Hepatocyte (in vitro differentiated cells): Measurements from ENCODE around the gene XYLT1. TPM values are rescaled to one million over a fixed set of nuclear protein-coding genes. Genes with fewer than 3 reads are reported as not detected.

ENCODE experiments used
- DNase-seq: peaks from one replicate; pipeline ENCODE4 v3.0.0-alpha.2; 2016; ENCODE audit warnings: low spot score
- H2AFZ ChIP-seq: fragments of 200-600 bp; sonication (generic); 2 replicates; pipeline ENCODE4 v1.6.0; 2016; ENCODE audit warnings: antibody characterized with exemption, mild to moderate bottlenecking
- H3K27ac ChIP-seq: fragments of 200-600 bp; sonication (generic); 2 replicates; pipeline ENCODE4 v1.5.1; 2016; ENCODE audit warnings: mild to moderate bottlenecking
- H3K27me3 ChIP-seq: fragments of 200-600 bp; sonication (generic); 2 replicates; pipeline ENCODE4 v1.6.1; 2016
- H3K36me3 ChIP-seq: fragments of 200-600 bp; sonication (generic); replicated peaks from 2 replicates; pipeline ENCODE4 v1.5.1; 2016; ENCODE audit warnings: low read depth; ENCODE audit not compliant: insufficient read depth
- H3K4me1 ChIP-seq: fragments of 200-600 bp; sonication (generic); 2 replicates; pipeline ENCODE4 v1.5.1; 2016; ENCODE audit warnings: mild to moderate bottlenecking, moderate library complexity; ENCODE audit not compliant: insufficient read depth
- H3K4me2 ChIP-seq: fragments of 200-600 bp; sonication (generic); 2 replicates; pipeline ENCODE4 v1.6.0; 2016
- H3K4me3 ChIP-seq: fragments of 200-600 bp; sonication (generic); 2 replicates; pipeline ENCODE4 v1.5.1; 2016; ENCODE audit warnings: mild to moderate bottlenecking
- H3K79me2 ChIP-seq: fragments of 200-600 bp; sonication (generic); 2 replicates; pipeline ENCODE4 v1.6.0; 2017; ENCODE audit warnings: mild to moderate bottlenecking
- H3K9me2 ChIP-seq: fragments of 200-600 bp; sonication (generic); replicated peaks from 2 replicates; pipeline ENCODE4 v1.6.0; 2017; ENCODE audit warnings: mild to moderate bottlenecking; ENCODE audit not compliant: insufficient read depth
- H3K9me3 ChIP-seq: fragments of 200-600 bp; sonication (generic); 2 replicates; pipeline ENCODE4 v1.5.1; 2016; ENCODE audit warnings: low read depth, mild to moderate bottlenecking
- H4K20me1 ChIP-seq: fragments of 200-600 bp; sonication (generic); 2 replicates; pipeline ENCODE4 v1.6.0; 2016; ENCODE audit warnings: mild to moderate bottlenecking; ENCODE audit not compliant: insufficient read depth, poor library complexity, severe bottlenecking
- EZH2 ChIP-seq: fragments of 200-600 bp; sonication (generic); IDR thresholded peaks from 2 replicates; pipeline ENCODE4 v1.6.1; 2016; ENCODE audit warnings: antibody characterized with exemption, mild to moderate bottlenecking, borderline replicate concordance
- EZH2phosphoT487 ChIP-seq: fragments of 200-600 bp; sonication (generic); IDR thresholded peaks from one replicate; pipeline ENCODE4 v1.6.1; 2018; ENCODE audit warnings: antibody characterized with exemption, mild to moderate bottlenecking, low read depth, moderate library complexity; ENCODE audit not compliant: unreplicated experiment, severe bottlenecking
- WGBS: methylation state at CpG from one replicate; pipeline ENCODE4 v1.1.6; 2016; ENCODE audit warnings: low lambda C conversion rate; ENCODE audit errors: missing lambda C conversion rate; 5-methylcytosine and 5-hydroxymethylcytosine counted together
- polyA plus RNA-seq: library from polyadenylated mRNA; unstranded; fragments of >200 nt; fragmentation: Nextera tagmentation; extraction: Ambion mirVana; gene quantifications from 2 replicates; pipeline ENCODE4 v1.2.1, GENCODE V29; 2016
- total RNA-seq: library from RNA; depleted of rRNA; stranded (reverse); fragments of >200 nt; gene quantifications from 2 replicates; pipeline ENCODE4 v1.2.3, GENCODE V29; 2014
- TF ChIP-seq, protein P1 (sequence below): fragments of 200-600 bp; sonication (generic); IDR thresholded peaks from 2 replicates; pipeline ENCODE4 v1.5.1; 2016; ENCODE audit warnings: antibody characterized with exemption, mild to moderate bottlenecking; ENCODE audit not compliant: poor library complexity

The XYLT1 gene
- total and polyA plus RNA-seq, 2 experiments from 2014 or later: 6.9 to 13.7 TPM

GRCh38 chr16:17149904-17150483, 320.8 kb downstream of the XYLT1 start:
- no peak overlapping the region for H3K4me3 ChIP-seq
- H3K79me2 ChIP-seq: no peaks in the 10 kb centered on the region
- H3K36me3 ChIP-seq: no peaks in the 10 kb centered on the region
- no peak overlapping the region for H2AFZ ChIP-seq
- WGBS: 88% methylated on average over 7 of the region's 7 CpGs
- H3K4me1 ChIP-seq: no peaks in the 10 kb centered on the region
- H3K4me2 ChIP-seq: no peak overlapping the region
- DNase-seq: peak; percentile 34
- H3K27me3 ChIP-seq: no peaks in the 10 kb centered on the region
- no peak for TF ChIP-seq EZH2
- TF ChIP-seq, protein P1, sequence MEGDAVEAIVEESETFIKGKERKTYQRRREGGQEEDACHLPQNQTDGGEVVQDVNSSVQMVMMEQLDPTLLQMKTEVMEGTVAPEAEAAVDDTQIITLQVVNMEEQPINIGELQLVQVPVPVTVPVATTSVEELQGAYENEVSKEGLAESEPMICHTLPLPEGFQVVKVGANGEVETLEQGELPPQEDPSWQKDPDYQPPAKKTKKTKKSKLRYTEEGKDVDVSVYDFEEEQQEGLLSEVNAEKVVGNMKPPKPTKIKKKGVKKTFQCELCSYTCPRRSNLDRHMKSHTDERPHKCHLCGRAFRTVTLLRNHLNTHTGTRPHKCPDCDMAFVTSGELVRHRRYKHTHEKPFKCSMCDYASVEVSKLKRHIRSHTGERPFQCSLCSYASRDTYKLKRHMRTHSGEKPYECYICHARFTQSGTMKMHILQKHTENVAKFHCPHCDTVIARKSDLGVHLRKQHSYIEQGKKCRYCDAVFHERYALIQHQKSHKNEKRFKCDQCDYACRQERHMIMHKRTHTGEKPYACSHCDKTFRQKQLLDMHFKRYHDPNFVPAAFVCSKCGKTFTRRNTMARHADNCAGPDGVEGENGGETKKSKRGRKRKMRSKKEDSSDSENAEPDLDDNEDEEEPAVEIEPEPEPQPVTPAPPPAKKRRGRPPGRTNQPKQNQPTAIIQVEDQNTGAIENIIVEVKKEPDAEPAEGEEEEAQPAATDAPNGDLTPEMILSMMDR: no peak
- no peak for TF ChIP-seq EZH2phosphoT487
- H3K9me3 ChIP-seq: no peaks in the 10 kb centered on the region
- no peaks in the 10 kb centered on the region for H4K20me1 ChIP-seq
- no peak overlapping the region for H3K27ac ChIP-seq
- H3K9me2 ChIP-seq: no peaks in the 10 kb centered on the region

GRCh38 chr16:17147942-17148341, 322.8 kb downstream of the XYLT1 start:
- 90% methylated on average over 3 of the region's 3 CpGs for WGBS
- Histone ChIP-seq H3K27ac (no peak overlapping the region), H3K9me2 (no peaks in the 10 kb centered on the region)

GRCh38 chr16:17145029-17145428, 325.7 kb downstream of the XYLT1 start:
- H3K27ac ChIP-seq: no peak overlapping the region
- no peaks in the 10 kb centered on the region for H3K4me1 ChIP-seq
- H3K4me2 ChIP-seq: no peak overlapping the region
- DNase-seq: no peak
- H3K9me3 ChIP-seq: no peaks in the 10 kb centered on the region
- no peak overlapping the region for H3K4me3 ChIP-seq
- 100% methylated on average over 2 of the region's 2 CpGs for WGBS
- no peaks in the 10 kb centered on the region for H3K9me2 ChIP-seq
- TF ChIP-seq EZH2 (no peak), EZH2phosphoT487 (no peak)
- TF ChIP-seq, protein P1: no peak
- no peaks in the 10 kb centered on the region for H4K20me1 ChIP-seq
- no peak overlapping the region for H2AFZ ChIP-seq
- no peaks in the 10 kb centered on the region for H3K36me3 ChIP-seq
- no peaks in the 10 kb centered on the region for H3K79me2 ChIP-seq
- H3K27me3 ChIP-seq: no peaks in the 10 kb centered on the region

More at GRCh38 chr16:17147942-17148341, 322.8 kb downstream of the XYLT1 start:
- H3K4me1 ChIP-seq: no peaks in the 10 kb centered on the region
- H3K27me3 ChIP-seq: no peaks in the 10 kb centered on the region
- DNase-seq: no peak
- H2AFZ ChIP-seq: no peak overlapping the region
- TF ChIP-seq, protein P1: no peak
- no peak for TF ChIP-seq EZH2
- no peak for TF ChIP-seq EZH2phosphoT487
- no peak overlapping the region for H3K4me2 ChIP-seq
- no peaks in the 10 kb centered on the region for H3K79me2 ChIP-seq
- no peak overlapping the region for H3K4me3 ChIP-seq
- no peaks in the 10 kb centered on the region for H4K20me1 ChIP-seq
- H3K9me3 ChIP-seq: no peaks in the 10 kb centered on the region
- H3K36me3 ChIP-seq: no peaks in the 10 kb centered on the region

DNA sequence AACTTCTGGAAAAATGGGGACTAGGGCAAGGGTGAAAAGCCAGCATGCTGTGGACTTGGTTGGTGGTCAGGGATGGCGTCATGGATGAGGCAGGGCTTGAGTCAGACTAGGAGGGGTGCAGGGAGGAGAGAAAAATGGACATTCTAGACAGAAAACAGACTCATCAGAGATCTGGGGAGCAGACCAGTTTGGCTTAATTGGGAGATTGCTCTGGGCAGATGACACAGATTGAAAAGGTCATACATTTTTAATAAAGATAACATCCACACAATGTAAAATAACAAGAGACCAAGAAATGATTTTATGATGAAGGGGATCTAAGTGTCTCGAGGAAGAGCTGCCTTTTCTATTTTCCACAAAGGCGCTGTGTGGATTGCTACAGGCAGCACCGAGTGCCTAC, 326.3 kb downstream of the XYLT1 start:
- whole genome bisulfite sequencing: 90% methylated on average over 4 of the region's 4 CpGs
- no peaks in the 10 kb centered on the region for H4K20me1 ChIP-seq

More for the DNA sequence above, 326.3 kb downstream of the XYLT1 start:
- Histone ChIP-seq H3K79me2 (no peaks in the 10 kb centered on the region), H3K4me1 (no peaks in the 10 kb centered on the region), H3K36me3 (no peaks in the 10 kb centered on the region), H3K27me3 (no peaks in the 10 kb centered on the region), H3K9me2 (no peaks in the 10 kb centered on the region), H3K9me3 (no peaks in the 10 kb centered on the region), H2AFZ (no peak overlapping the region), H3K4me3 (no peak overlapping the region), H3K4me2 (no peak overlapping the region), H3K27ac (no peak overlapping the region)
- no peak for DNase-seq
- TF ChIP-seq, protein P1: no peak
- no peak for TF ChIP-seq EZH2
- no peak for TF ChIP-seq EZH2phosphoT487
